K562 (cell line): Measurements from ENCODE around the gene PLA1A. TPM values are rescaled to one million over a fixed set of nuclear protein-coding genes. Genes with fewer than 3 reads are reported as not detected.

Experiments
- ARID1B ChIP-seq: fragments of 450-650 bp; IDR thresholded peaks from 2 replicates; pipeline ENCODE4 v1.6.1; 2016; ENCODE audit warnings: antibody characterized with exemption, mild to moderate bottlenecking, inconsistent platforms
- ARNT ChIP-seq, 2 experiments: fragments of 450-650 bp; IDR thresholded peaks; 2 replicates each; pipeline ENCODE4 v1.6.1; 2016; ENCODE audit warnings: mild to moderate bottlenecking in 1 of 2
- ASH1L ChIP-seq: fragments of 450-650 bp; IDR thresholded peaks from 2 replicates; pipeline ENCODE4 v1.6.1; 2018; ENCODE audit warnings: borderline replicate concordance, mild to moderate bottlenecking, low read depth; ENCODE audit not compliant: partially characterized antibody
- CEBPG ChIP-seq, 3 experiments: fragments of 200-800 bp in 1 of 3; sonication (Bioruptor generic) in 1 of 3; sonication (generic) in 1 of 3; formaldehyde crosslinking in 1 of 3; IDR thresholded peaks in 2 of 3; conservative IDR thresholded peaks in 1 of 3; 2 replicates each; pipeline versions ENCODE4 v1.6.1 to v1.8.0; 2016 to 2022; ENCODE audit warnings: missing compliant biosample characterization in 2 of 3, missing genetic modification characterization in 2 of 3, mild to moderate bottlenecking in 1 of 3, missing genetic modification reagents in 1 of 3
- E2F5 ChIP-seq: sonication (generic); formaldehyde crosslinking; IDR thresholded peaks from 2 replicates; pipeline ENCODE4 v1.8.0; 2022; ENCODE audit warnings: mild to moderate bottlenecking, missing genetic modification reagents
- FOXK2 ChIP-seq, 2 experiments: fragments of 450-650 bp; IDR thresholded peaks in 1 of 2; conservative IDR thresholded peaks in 1 of 2; 2 replicates each; pipeline ENCODE4 v1.6.1; 2016; ENCODE audit warnings: low read depth in 2 of 2, mild to moderate bottlenecking in 1 of 2
- ILF3 ChIP-seq: fragments of 450-650 bp; IDR thresholded peaks from 2 replicates; pipeline ENCODE4 v1.6.1; 2018; ENCODE audit warnings: antibody characterized with exemption, mild to moderate bottlenecking, moderate library complexity, borderline replicate concordance
- KLF1 ChIP-seq: fragments of 450-650 bp; IDR thresholded peaks from 2 replicates; pipeline ENCODE4 v1.6.1; 2016; ENCODE audit warnings: missing genetic modification characterization, missing compliant biosample characterization
- MTA3 ChIP-seq: fragments of 450-650 bp; formaldehyde crosslinking; IDR thresholded peaks from 2 replicates; pipeline ENCODE4 v1.6.1; 2017; ENCODE audit warnings: mild to moderate bottlenecking, borderline replicate concordance
- NONO ChIP-seq, 2 experiments: fragments of 200-400 bp in 1 of 2; fragments of 450-650 bp in 1 of 2; formaldehyde crosslinking in 1 of 2; IDR thresholded peaks; 2 replicates each; pipeline ENCODE4 v1.6.1; 2017; ENCODE audit warnings: low read depth in 2 of 2, mild to moderate bottlenecking in 2 of 2, moderate library complexity in 2 of 2, low read length in 1 of 2
- RBM34 ChIP-seq: fragments of 200-400 bp; formaldehyde crosslinking; IDR thresholded peaks from 2 replicates; pipeline ENCODE4 v1.6.1; 2018; ENCODE audit warnings: low read length, borderline replicate concordance; ENCODE audit not compliant: insufficient read depth
- SMAD2 ChIP-seq: fragments of 150-350 bp; IDR thresholded peaks from 2 replicates; pipeline ENCODE4 v1.6.1; 2014; ENCODE audit warnings: low read depth, mild to moderate bottlenecking, low read length
- TEAD2 ChIP-seq: fragments of 450-650 bp; IDR thresholded peaks from 2 replicates; pipeline ENCODE4 v1.6.1; 2016; ENCODE audit warnings: missing genetic modification characterization, control low read depth, missing compliant biosample characterization
- THRB ChIP-seq: fragments of 450-650 bp; formaldehyde crosslinking; conservative IDR thresholded peaks from 2 replicates; pipeline ENCODE4 v1.4.0; 2022; ENCODE audit warnings: mild to moderate bottlenecking, missing genetic modification characterization
- VEZF1 ChIP-seq: fragments of 200-800 bp; sonication (Bioruptor generic); IDR thresholded peaks from 2 replicates; pipeline ENCODE4 v1.6.1; 2017; ENCODE audit warnings: missing genetic modification characterization, missing compliant biosample characterization
- ZNF395 ChIP-seq: fragments of 200-800 bp; sonication (Bioruptor generic); IDR thresholded peaks from 2 replicates; pipeline ENCODE4 v1.6.1; 2017; ENCODE audit warnings: missing genetic modification characterization, missing compliant biosample characterization
- ZNF644 ChIP-seq: fragments of 200-800 bp; sonication (Bioruptor generic); IDR thresholded peaks from 2 replicates; pipeline ENCODE4 v1.6.1; 2016; ENCODE audit warnings: low read depth, missing genetic modification characterization, missing compliant biosample characterization
- ZNF740 ChIP-seq, 3 experiments: fragments of 200-800 bp in 1 of 3; sonication (Bioruptor generic) in 1 of 3; sonication (generic) in 1 of 3; formaldehyde crosslinking in 1 of 3; IDR thresholded peaks; 2 replicates each; pipeline versions ENCODE4 v1.6.1 to v1.8.0; 2016 to 2022; ENCODE audit warnings: mild to moderate bottlenecking in 2 of 3, missing compliant biosample characterization in 2 of 3, missing genetic modification characterization in 2 of 3, missing genetic modification reagents in 1 of 3
- polyA plus RNA-seq, 8 experiments: library from polyadenylated mRNA; depleted of rRNA in 4 of 8; stranded (reverse) in 5 of 8; unstranded in 3 of 8; fragments of >200 nt; fragmentation: Nextera tagmentation in 2 of 8; fragmentation: Illumina TruSeq in 1 of 8; extraction: Ambion mirVana in 2 of 8; extraction: Trizol in 1 of 8; gene quantifications; 2 replicates each; pipeline versions ENCODE4 v1.2.1 to v1.2.3, GENCODE V29; 2011 to 2014; ENCODE audit warnings: inconsistent platforms in 1 of 8, missing spikeins in 1 of 8
- total RNA-seq, 7 experiments: library from RNA; depleted of rRNA in 6 of 7; stranded (reverse); fragments of >200 nt in 6 of 7; fragmentation: Illumina TruSeq in 2 of 7; extraction: Trizol in 2 of 7; gene quantifications; 2 replicates each; pipeline versions ENCODE4 v1.2.1 to v1.2.3, GENCODE V29; 2011 to 2021; ENCODE audit warnings: low replicate concordance in 1 of 7

Gene PLA1A
- total and polyA plus RNA-seq, 9 of the 15 experiments (the other 6 are each of a cell fraction or from before 2014, with no cell fraction given): not detected

- no peak for TF ChIP-seq ILF3
- no peak for TF ChIP-seq RBM34
- peak; percentile 84 for TF ChIP-seq ZNF644 (tag)
- TF ChIP-seq E2F5: no peak
- no peak for TF ChIP-seq NONO (IDR thresholded peaks at IDR 0.05; ENCODE audit: low read depth in 2 of 2, low read length in 1 of 2)
- TF ChIP-seq VEZF1 (CRISPR knock-in tag): no peak
- no peak for TF ChIP-seq THRB (CRISPR knock-in tag)
- peak; percentile 73 for TF ChIP-seq ZNF395 (CRISPR knock-in tag)
- TF ChIP-seq ARNT (IDR thresholded peaks at IDR 0.05): no peak
- peak; percentile 67 for TF ChIP-seq ARID1B
- TF ChIP-seq KLF1 (tag): no peak
- TF ChIP-seq TEAD2: 0 out of 2 replicates have a peak, but pooled peaks have one; percentile 11
- TF ChIP-seq MTA3: no peak
- TF ChIP-seq CEBPG (CRISPR knock-in tag; IDR thresholded peaks at IDR 0.05): no peak
- no peak for TF ChIP-seq CEBPG (tag; conservative IDR thresholded peaks at IDR 0.05 in 1 of 2, IDR thresholded peaks at IDR 0.05 in 1 of 2)
- TF ChIP-seq FOXK2 (conservative IDR thresholded peaks at IDR 0.05 in 1 of 2, IDR thresholded peaks at IDR 0.05 in 1 of 2; ENCODE audit: low read depth in 2 of 2): no peak
- no peak for TF ChIP-seq ZNF740 (CRISPR knock-in tag; IDR thresholded peaks at IDR 0.05)
- no peak for TF ChIP-seq ZNF740 (tag; IDR thresholded peaks at IDR 0.05)
- TF ChIP-seq SMAD2: no peak
- no peak for TF ChIP-seq ASH1L
Measured at GRCh38 chr3:119637679-119638477, 40.2 kb downstream of the PLA1A start (continued).
